ENCODE measurements around the gene ZBTB32. TPM values are rescaled to one million over a fixed set of nuclear protein-coding genes. Genes with fewer than 3 reads are reported as not detected.
A peak's percentile ranks its signal among the peaks of the same experiment; 100 is the strongest.

Gene ZBTB32
- total RNA-seq, 1 experiment from 2014 or later, result not detected

DNA sequence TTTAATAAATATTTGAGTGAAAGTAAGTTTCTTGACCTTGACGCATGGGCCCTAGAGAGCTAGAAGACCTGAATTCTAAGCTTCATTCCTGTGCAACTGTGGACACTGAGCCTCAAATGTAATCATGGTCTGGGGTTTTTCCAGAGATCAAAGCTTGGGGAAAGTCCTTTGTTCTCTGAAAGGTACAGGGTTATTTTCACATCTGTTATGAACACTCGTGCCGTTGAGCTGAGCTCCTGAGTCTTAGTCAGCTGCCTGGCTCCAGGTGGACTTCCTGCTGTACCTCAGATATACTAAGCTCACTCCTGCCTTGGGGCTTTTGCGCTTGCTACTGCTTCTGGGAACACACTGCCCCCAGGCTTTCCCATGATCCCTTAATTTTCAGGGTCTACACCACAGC, 7.5 kb upstream of the ZBTB32 start:
- Histone ChIP-seq H3K4me3 (no peak overlapping the region), H3K9me2 (ENCODE audit: insufficient read depth) (no peaks in the 10 kb centered on the region), H3K4me2 (no peak overlapping the region), H3K9me3 (ENCODE audit: insufficient read depth, low read depth) (no peaks in the 10 kb centered on the region), H3K36me3 (ENCODE audit: low read depth) (no peaks in the 10 kb centered on the region), H3F3A (ENCODE audit: insufficient read depth, low read depth) (no peaks in the 10 kb centered on the region), H3K27ac (no peak overlapping the region), H3K27me3 (ENCODE audit: insufficient read depth, low read depth) (no peaks in the 10 kb centered on the region), H3K79me2 (ENCODE audit: low read depth) (no peaks in the 10 kb centered on the region), H2AFZ (no peak overlapping the region), H3K4me1 (replicated peaks; ENCODE audit: insufficient read depth) (peaks cover 9% of the 10 kb centered on the region), H4K20me1 (ENCODE audit: insufficient read depth) (no peaks in the 10 kb centered on the region)
- TF ChIP-seq CTCF (conservative IDR thresholded peaks at IDR 0.05), result no peak
- no peak for TF ChIP-seq EZH2 (IDR thresholded peaks at IDR 0.05; ENCODE audit: low read depth)
- no TSS peak for BruUV-seq (replicated peaks)
- DNase-seq, result no peak
- intact Hi-C loops (cut with micrococcal nuclease; ENCODE audit: unreplicated experiment), result no loop called here
- CTCF ChIA-PET, result no interaction called here
- POLR2A ChIA-PET (ENCODE audit: unreplicated experiment), result no interaction called here

DNA sequence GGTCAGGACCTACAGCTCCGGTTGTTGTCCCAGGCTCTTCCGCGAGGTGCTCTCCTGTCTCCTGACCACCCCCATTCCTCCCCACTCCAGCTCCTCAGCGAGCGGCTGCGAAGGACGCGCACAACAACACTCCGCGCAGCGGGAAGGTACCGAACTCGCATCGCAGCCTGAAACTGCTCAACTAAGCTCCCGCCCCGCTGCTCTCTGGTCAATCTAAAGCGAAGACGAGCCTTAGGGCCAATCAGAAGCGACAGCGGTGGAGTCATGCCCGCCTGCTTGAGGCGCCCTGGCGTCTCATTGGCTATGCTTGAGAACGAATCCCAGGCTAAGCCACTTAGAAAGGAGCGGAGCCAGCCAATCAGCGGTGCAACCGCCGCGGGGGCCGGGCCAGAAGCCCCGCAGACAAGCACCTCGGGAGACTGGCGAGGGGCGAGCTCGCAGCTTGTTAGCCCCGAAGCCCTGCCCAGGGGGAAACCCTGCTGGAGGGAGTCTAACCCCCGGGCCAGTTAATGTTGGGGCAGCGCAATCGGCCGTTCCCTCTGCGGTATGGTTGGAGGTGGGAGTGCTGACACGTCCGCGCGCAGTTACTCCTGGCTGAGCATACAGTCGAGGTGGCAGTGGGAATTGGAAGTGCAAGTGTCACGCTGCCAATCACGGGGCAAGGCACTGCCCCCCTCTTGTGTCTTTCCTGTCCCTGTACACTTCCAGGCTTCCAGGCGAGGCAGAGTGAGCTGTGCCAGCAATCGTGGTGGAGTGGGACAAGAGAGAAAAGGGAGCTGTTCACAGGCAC, 1.9 kb upstream of the ZBTB32 start:
- no peaks in the 10 kb centered on the region for H4K20me1 ChIP-seq (ENCODE audit: insufficient read depth)
- intact Hi-C loops (cut with micrococcal nuclease; ENCODE audit: unreplicated experiment), result no loop called here
- no TSS peak for BruUV-seq (replicated peaks)
- H3K79me2 ChIP-seq (ENCODE audit: low read depth), result no peaks in the 10 kb centered on the region
- H3K9me3 ChIP-seq (ENCODE audit: insufficient read depth, low read depth), result no peaks in the 10 kb centered on the region
- peak overlapping the region; percentile 72 for H3K4me3 ChIP-seq
- H3K4me2 ChIP-seq, result peak overlapping the region; percentile 93
- ChIA-PET CTCF (interaction anchor here (0.7 kb wide), 1 partner anchor 562 kb away, joined by 5 read pairs; no protein-coding TSS in a partner anchor), POLR2A (ENCODE audit: unreplicated experiment) (interaction anchor here (0.6 to 1.5 kb wide), 4 partner anchors 58 to 198 kb away, joined by 3 to 14 read pairs (median 5); no protein-coding TSS in a partner anchor)
- H3K4me1 ChIP-seq (replicated peaks; ENCODE audit: insufficient read depth), result no peaks in the 10 kb centered on the region
- TF ChIP-seq CTCF (conservative IDR thresholded peaks at IDR 0.05), result no peak
- no peak for TF ChIP-seq EZH2 (IDR thresholded peaks at IDR 0.05; ENCODE audit: low read depth)
- peak; percentile 90 to 94 for DNase-seq
- H3K36me3 ChIP-seq (ENCODE audit: low read depth), result no peaks in the 10 kb centered on the region
- no peaks in the 10 kb centered on the region for H3F3A ChIP-seq (ENCODE audit: insufficient read depth, low read depth)
- H3K27me3 ChIP-seq (ENCODE audit: insufficient read depth, low read depth), result no peaks in the 10 kb centered on the region
- no peaks in the 10 kb centered on the region for H3K9me2 ChIP-seq (ENCODE audit: insufficient read depth)
- H2AFZ ChIP-seq, result peak overlapping the region; percentile 93
- no peak overlapping the region for H3K27ac ChIP-seq

GRCh38 chr19:35703343-35703742, 1.0 kb upstream of the ZBTB32 start:
- CTCF ChIA-PET, result interaction anchor here (0.7 kb wide), 1 partner anchor 46 kb away, joined by 5 read pairs; no protein-coding TSS in a partner anchor

More at GRCh38 chr19:35703343-35703742, 1.0 kb upstream of the ZBTB32 start:
- POLR2A ChIA-PET (ENCODE audit: unreplicated experiment), result interaction anchor here (0.6 to 1.5 kb wide), 2 partner anchors 59 to 199 kb away, joined by 7 to 14 read pairs; no protein-coding TSS in a partner anchor
- no peak overlapping the region for H3K27ac ChIP-seq
- H4K20me1 ChIP-seq (ENCODE audit: insufficient read depth), result no peaks in the 10 kb centered on the region
- no peaks in the 10 kb centered on the region for H3K9me3 ChIP-seq (ENCODE audit: insufficient read depth, low read depth)
- H3K9me2 ChIP-seq (ENCODE audit: insufficient read depth), result no peaks in the 10 kb centered on the region
- H3K27me3 ChIP-seq (ENCODE audit: insufficient read depth, low read depth), result no peaks in the 10 kb centered on the region
- H3K36me3 ChIP-seq (ENCODE audit: low read depth), result no peaks in the 10 kb centered on the region
- intact Hi-C loops (cut with micrococcal nuclease; ENCODE audit: unreplicated experiment), result no loop called here
- H3K4me1 ChIP-seq (replicated peaks; ENCODE audit: insufficient read depth), result peaks cover 2% of the 10 kb centered on the region; the same call in 1 of the 2 replicates
- H2AFZ ChIP-seq, result no peak overlapping the region
- peak overlapping the region; percentile 93; the same call in 1 of the 2 replicates for H3K4me2 ChIP-seq
- no peaks in the 10 kb centered on the region for H3F3A ChIP-seq (ENCODE audit: insufficient read depth, low read depth)
- H3K79me2 ChIP-seq (ENCODE audit: low read depth), result no peaks in the 10 kb centered on the region
- no peak for DNase-seq
- no peak for TF ChIP-seq EZH2 (IDR thresholded peaks at IDR 0.05; ENCODE audit: low read depth)
- no peak for TF ChIP-seq CTCF (conservative IDR thresholded peaks at IDR 0.05)
- BruUV-seq (replicated peaks), result no TSS peak
- no peak overlapping the region for H3K4me3 ChIP-seq
